Testis (tissue), 2 donors: ENCODE results near the gene TTK.

Experiments used
- POLR2A ChIP-seq: fragments of 450-650 bp; IDR thresholded peaks from one replicate; pipeline ENCODE4 v1.6.1; 2017; ENCODE audit warnings: antibody characterized with exemption, mild to moderate bottlenecking, moderate library complexity
- TF ChIP-seq, protein P1 (sequence below), 3 experiments: fragments of 450-650 bp in 2 of 3; fragments of 200-600 bp in 1 of 3; sonication (generic) in 1 of 3; IDR thresholded peaks; one replicate each; pipeline ENCODE4 v1.5.1; 2016 to 2019; ENCODE audit warnings: antibody characterized with exemption in 3 of 3, mild to moderate bottlenecking in 2 of 3, moderate library complexity in 1 of 3

DNA sequence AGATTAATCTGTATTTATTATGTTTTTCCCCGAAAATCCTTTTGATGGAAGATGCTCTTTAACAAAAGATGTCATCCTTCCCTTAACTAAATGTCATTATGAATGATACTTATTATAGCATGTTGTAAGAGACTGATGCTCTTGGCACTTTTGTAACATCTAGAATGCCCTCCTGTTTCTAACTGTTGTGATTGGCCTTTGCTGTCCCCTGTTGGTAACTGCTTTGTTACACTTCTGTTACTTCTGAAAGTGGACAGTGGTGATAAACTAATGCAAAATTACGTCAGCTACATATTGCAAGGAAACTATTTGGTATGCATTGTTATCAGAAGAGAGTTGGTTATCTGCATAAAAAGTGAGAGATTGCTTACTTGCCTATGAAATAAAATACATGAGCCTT, 5.8 kb downstream of the TTK start:
- TF ChIP-seq, protein P1, sequence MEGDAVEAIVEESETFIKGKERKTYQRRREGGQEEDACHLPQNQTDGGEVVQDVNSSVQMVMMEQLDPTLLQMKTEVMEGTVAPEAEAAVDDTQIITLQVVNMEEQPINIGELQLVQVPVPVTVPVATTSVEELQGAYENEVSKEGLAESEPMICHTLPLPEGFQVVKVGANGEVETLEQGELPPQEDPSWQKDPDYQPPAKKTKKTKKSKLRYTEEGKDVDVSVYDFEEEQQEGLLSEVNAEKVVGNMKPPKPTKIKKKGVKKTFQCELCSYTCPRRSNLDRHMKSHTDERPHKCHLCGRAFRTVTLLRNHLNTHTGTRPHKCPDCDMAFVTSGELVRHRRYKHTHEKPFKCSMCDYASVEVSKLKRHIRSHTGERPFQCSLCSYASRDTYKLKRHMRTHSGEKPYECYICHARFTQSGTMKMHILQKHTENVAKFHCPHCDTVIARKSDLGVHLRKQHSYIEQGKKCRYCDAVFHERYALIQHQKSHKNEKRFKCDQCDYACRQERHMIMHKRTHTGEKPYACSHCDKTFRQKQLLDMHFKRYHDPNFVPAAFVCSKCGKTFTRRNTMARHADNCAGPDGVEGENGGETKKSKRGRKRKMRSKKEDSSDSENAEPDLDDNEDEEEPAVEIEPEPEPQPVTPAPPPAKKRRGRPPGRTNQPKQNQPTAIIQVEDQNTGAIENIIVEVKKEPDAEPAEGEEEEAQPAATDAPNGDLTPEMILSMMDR (IDR thresholded peaks at IDR 0.05), result no peak
- no peak for TF ChIP-seq POLR2A
